SJSA1 (cell line): Measurements from ENCODE around the gene TM4SF1. TPM values are rescaled to one million over a fixed set of nuclear protein-coding genes. Genes with fewer than 3 reads are reported as not detected.

Source experiments
- DNase-seq, 2 experiments: peaks; one replicate each; pipeline ENCODE4 v3.0.0-alpha.2; 2015 to 2020; ENCODE audit warnings: low spot score in 2 of 2, low read depth in 1 of 2
- H3K27ac ChIP-seq: fragments of 250-450 bp; sonication (Bioruptor Pico); 2 replicates; pipeline ENCODE4 v1.5.1; 2020; ENCODE audit warnings: mild to moderate bottlenecking, moderate library complexity
- H3K27me3 ChIP-seq: fragments of 250-450 bp; sonication (Bioruptor Pico); replicated peaks from 2 replicates; pipeline ENCODE4 v1.5.1; 2020; ENCODE audit warnings: mild to moderate bottlenecking, moderate library complexity
- H3K36me3 ChIP-seq: fragments of 250-450 bp; sonication (Bioruptor Pico); 2 replicates; pipeline ENCODE4 v1.5.1; 2020; ENCODE audit warnings: mild to moderate bottlenecking
- H3K4me1 ChIP-seq: fragments of 250-450 bp; sonication (Bioruptor Pico); replicated peaks from 2 replicates; pipeline ENCODE4 v1.6.1; 2021; ENCODE audit warnings: mild to moderate bottlenecking
- H3K4me3 ChIP-seq: fragments of 250-450 bp; sonication (Bioruptor Pico); 2 replicates; pipeline ENCODE4 v1.5.1; 2020; ENCODE audit warnings: mild to moderate bottlenecking
- H3K9me3 ChIP-seq: fragments of 250-450 bp; sonication (Bioruptor Pico); replicated peaks from 2 replicates; pipeline ENCODE4 v1.5.1; 2020; ENCODE audit warnings: mild to moderate bottlenecking
- total RNA-seq: library from RNA; depleted of rRNA; stranded (reverse); fragments of >200 nt; shearing (Covaris generic); gene quantifications from 2 replicates; pipeline ENCODE4 v1.2.3, GENCODE V29; 2014

The TM4SF1 gene
- total RNA-seq, 1 experiment from 2014 or later: 140 TPM

DNA sequence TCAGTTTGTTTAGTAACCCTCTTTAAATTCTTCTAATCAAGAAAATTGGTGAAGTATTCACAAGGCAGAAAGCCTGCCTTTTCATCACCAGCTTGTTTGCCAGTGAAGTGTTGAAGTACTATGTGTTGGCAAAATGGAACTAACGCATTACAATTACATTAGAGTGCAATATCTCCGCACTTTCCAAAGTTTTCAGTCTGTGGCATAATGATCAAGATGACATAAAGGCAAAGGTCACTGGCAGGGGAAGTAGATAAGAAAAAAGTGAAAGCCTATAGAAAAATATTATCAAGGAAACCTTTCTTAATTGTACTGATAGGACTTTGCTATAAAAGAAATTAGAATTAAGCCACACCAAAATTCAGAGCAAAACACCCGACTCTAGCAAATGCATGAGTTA is 25.0 kb upstream of the TM4SF1 start:
- H3K9me3 ChIP-seq: no peaks in the 10 kb centered on the region
- H3K27me3 ChIP-seq: no peaks in the 10 kb centered on the region
- H3K36me3 ChIP-seq: no peaks in the 10 kb centered on the region
- no peak overlapping the region for H3K27ac ChIP-seq
- no peak for DNase-seq
- H3K4me3 ChIP-seq: no peak overlapping the region
- H3K4me1 ChIP-seq: no peaks in the 10 kb centered on the region

- DNase-seq: no peak
These were observed 24.5 kb upstream of the TM4SF1 start for GRCh38 chr3:149401926-149402310.

GRCh38 chr3:149401212-149401925 is 23.9 kb upstream of the TM4SF1 start:
- no peaks in the 10 kb centered on the region for H3K27me3 ChIP-seq
- H3K4me3 ChIP-seq: no peak overlapping the region
- no peaks in the 10 kb centered on the region for H3K4me1 ChIP-seq
- no peak overlapping the region for H3K27ac ChIP-seq
- H3K36me3 ChIP-seq: no peaks in the 10 kb centered on the region
- H3K9me3 ChIP-seq: no peaks in the 10 kb centered on the region
- DNase-seq: peak in 1 of 2 experiments; percentile 4

More at GRCh38 chr3:149401926-149402310, 24.5 kb upstream of the TM4SF1 start:
- no peaks in the 10 kb centered on the region for H3K36me3 ChIP-seq
- no peaks in the 10 kb centered on the region for H3K27me3 ChIP-seq
- H3K4me3 ChIP-seq: no peak overlapping the region
- no peak overlapping the region for H3K27ac ChIP-seq
- no peaks in the 10 kb centered on the region for H3K4me1 ChIP-seq
- H3K9me3 ChIP-seq: no peaks in the 10 kb centered on the region

- Histone ChIP-seq H3K4me3 (no peak overlapping the region), H3K4me1 (peaks cover 4% of the 10 kb centered on the region), H3K27me3 (no peaks in the 10 kb centered on the region), H3K36me3 (no peaks in the 10 kb centered on the region), H3K9me3 (no peaks in the 10 kb centered on the region), H3K27ac (no peak overlapping the region)
- no peak for DNase-seq
These were observed 23.2 kb upstream of the TM4SF1 start for GRCh38 chr3:149400645-149401044.

DNA sequence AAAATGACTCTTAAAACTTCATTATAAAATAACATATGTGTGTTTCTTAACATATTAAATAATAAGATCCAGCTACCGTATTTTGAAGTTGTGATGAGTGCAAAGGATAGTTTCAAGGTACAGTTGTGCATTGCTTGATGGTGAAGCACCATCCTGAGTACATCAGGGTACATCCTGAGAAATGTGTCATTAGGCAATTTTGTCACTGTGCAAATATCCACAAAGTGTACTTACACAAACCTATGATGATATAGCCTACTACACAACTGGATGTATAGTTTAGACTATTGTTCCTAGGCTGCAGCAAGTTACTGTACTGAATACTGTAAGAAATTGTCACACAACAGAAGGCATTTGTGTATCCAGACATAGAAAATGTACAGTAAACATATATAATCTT is 20.8 kb upstream of the TM4SF1 start:
- no peaks in the 10 kb centered on the region for H3K27me3 ChIP-seq
- no peak for DNase-seq
- H3K27ac ChIP-seq: no peak overlapping the region
- H3K4me1 ChIP-seq: peaks cover 8% of the 10 kb centered on the region
- no peaks in the 10 kb centered on the region for H3K9me3 ChIP-seq
- H3K36me3 ChIP-seq: no peaks in the 10 kb centered on the region
- H3K4me3 ChIP-seq: no peak overlapping the region

DNA sequence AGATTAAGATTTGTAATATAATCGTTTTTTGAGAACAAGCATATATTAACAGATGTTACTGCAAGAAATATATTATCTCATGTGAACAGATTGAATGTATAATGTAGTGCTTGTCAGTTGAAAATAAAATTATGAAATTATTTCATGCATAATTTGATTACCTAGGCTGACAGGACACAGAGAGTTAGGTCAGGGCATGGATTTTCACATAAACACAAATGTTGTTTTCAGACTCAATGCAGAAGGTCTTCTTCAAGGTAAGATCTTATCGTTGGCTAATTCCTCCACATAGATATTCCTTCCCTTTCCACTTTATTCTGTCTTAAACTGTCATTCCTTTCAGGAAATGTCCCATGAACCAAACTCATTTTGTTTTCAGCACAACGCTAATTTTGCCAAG is 20.1 kb upstream of the TM4SF1 start:
- Histone ChIP-seq H3K9me3 (no peaks in the 10 kb centered on the region), H3K4me1 (peaks cover 8% of the 10 kb centered on the region), H3K4me3 (no peak overlapping the region), H3K36me3 (no peaks in the 10 kb centered on the region), H3K27me3 (no peaks in the 10 kb centered on the region), H3K27ac (no peak overlapping the region)
- no peak for DNase-seq

DNA sequence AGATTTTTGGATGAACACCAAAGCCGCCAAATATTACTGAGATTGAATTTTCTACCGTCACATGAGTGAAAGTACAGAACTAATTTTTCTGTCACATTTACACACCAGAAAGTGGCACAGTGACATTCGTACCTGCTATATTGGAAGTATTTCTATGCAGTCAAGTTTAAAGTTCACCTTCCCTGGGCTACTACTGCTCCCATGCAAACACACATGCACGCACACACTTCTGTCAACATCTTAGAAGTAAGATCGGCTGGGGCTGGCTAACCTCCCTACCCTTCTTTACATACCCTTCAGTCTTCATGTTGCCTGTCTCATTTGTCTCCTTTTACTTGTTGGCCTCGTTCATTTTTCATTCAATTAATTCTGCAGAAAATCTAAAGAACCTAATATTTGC is 19.0 kb upstream of the TM4SF1 start:
- H3K9me3 ChIP-seq: no peaks in the 10 kb centered on the region
- no peaks in the 10 kb centered on the region for H3K36me3 ChIP-seq
- DNase-seq: no peak
- H3K4me1 ChIP-seq: peaks cover 8% of the 10 kb centered on the region
- H3K4me3 ChIP-seq: no peak overlapping the region
- H3K27me3 ChIP-seq: no peaks in the 10 kb centered on the region
- H3K27ac ChIP-seq: no peak overlapping the region

DNA sequence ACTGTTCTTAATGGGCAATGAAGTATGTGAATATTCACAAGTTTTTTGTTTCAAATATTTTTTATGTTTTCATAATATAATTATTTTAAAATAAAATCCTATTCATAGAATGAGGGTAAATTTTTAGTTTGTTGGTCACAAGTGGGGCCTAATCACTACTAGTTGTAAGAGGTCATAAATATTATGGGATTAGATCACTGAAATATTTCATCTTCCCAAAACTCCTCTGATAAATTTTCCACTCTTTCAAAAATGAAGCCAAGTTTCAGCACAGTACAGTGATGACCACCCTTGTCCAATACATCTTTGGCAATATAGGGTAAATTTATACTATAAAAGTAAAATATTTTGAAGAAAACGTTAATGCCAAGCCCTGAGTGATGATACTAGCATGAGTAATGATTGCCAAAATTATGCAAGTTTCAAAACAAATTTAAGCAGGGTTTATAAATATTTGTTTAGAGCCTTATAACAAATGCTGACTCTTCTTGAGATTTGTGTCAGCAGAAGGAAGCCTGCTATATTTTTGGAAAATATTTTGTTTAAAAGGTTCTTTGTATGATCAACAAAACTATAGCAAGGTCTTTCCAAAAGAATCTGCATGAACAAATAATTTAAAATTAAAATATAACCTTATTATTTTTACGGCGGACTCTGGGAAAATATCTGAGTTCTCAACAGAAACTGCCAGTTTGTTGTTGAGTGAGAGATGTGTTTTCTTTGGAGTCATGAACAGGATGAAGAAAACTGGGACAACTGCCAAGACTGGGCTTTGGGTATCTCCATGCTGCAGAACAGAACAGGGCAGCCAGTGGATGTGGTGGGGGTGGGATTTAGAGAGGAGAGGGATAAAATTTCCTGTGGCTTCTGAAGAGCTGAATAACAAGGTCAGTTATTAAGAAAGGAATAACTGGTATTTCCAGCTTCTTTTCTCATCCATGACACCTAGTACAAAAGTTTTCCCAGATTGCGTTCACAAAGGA is 17.9 kb upstream of the TM4SF1 start:
- H3K36me3 ChIP-seq: no peaks in the 10 kb centered on the region
- H3K27ac ChIP-seq: no peak overlapping the region
- peaks cover 8% of the 10 kb centered on the region for H3K4me1 ChIP-seq
- H3K9me3 ChIP-seq: no peaks in the 10 kb centered on the region
- no peak for DNase-seq
- H3K27me3 ChIP-seq: no peaks in the 10 kb centered on the region
- H3K4me3 ChIP-seq: no peak overlapping the region

- Histone ChIP-seq H3K9me3 (no peaks in the 10 kb centered on the region), H3K4me3 (no peak overlapping the region), H3K4me1 (peaks cover 13% of the 10 kb centered on the region), H3K27me3 (no peaks in the 10 kb centered on the region), H3K36me3 (no peaks in the 10 kb centered on the region), H3K27ac (no peak overlapping the region)
- peak; percentile 36 to 70 for DNase-seq
These were observed 16.1 kb upstream of the TM4SF1 start for GRCh38 chr3:149393345-149394160.

DNA sequence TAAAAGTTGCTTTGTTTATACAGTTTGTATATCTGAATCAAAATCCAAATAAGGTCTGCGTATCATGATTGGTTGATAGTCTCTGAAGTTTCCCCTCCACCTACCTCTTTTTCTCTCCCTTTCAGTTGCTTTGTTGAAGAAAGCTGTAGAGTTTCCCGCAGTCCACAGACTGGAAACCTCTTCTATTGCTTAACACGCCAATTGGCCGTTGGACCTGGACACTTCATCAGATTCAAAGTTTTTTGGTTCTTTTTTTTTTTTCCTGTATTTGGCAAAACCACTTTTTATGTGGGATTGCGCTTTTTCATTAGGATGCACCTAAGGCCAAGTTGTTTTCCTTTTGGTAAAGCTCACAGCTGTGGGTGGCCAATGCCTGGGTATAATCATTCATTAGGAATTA is 14.5 kb upstream of the TM4SF1 start:
- H3K4me3 ChIP-seq: no peak overlapping the region
- H3K36me3 ChIP-seq: no peaks in the 10 kb centered on the region
- H3K9me3 ChIP-seq: no peaks in the 10 kb centered on the region
- H3K4me1 ChIP-seq: peaks cover 28% of the 10 kb centered on the region
- no peak overlapping the region for H3K27ac ChIP-seq
- H3K27me3 ChIP-seq: no peaks in the 10 kb centered on the region
- DNase-seq: no peak

- Histone ChIP-seq H3K27me3 (no peaks in the 10 kb centered on the region), H3K4me3 (no peak overlapping the region), H3K27ac (no peak overlapping the region), H3K36me3 (no peaks in the 10 kb centered on the region), H3K9me3 (no peaks in the 10 kb centered on the region), H3K4me1 (peaks cover 38% of the 10 kb centered on the region)
- DNase-seq: no peak
These were observed 13.3 kb upstream of the TM4SF1 start for GRCh38 chr3:149390772-149391212.

GRCh38 chr3:149390294-149390693 is 12.8 kb upstream of the TM4SF1 start:
- H3K27me3 ChIP-seq: no peaks in the 10 kb centered on the region
- H3K4me1 ChIP-seq: peaks cover 38% of the 10 kb centered on the region
- no peak for DNase-seq
- H3K36me3 ChIP-seq: no peaks in the 10 kb centered on the region
- H3K9me3 ChIP-seq: no peaks in the 10 kb centered on the region
- no peak overlapping the region for H3K4me3 ChIP-seq
- no peak overlapping the region for H3K27ac ChIP-seq

GRCh38 chr3:149388531-149389417 is 11.3 kb upstream of the TM4SF1 start:
- no peak overlapping the region for H3K4me3 ChIP-seq
- DNase-seq: no peak
- H3K27me3 ChIP-seq: no peaks in the 10 kb centered on the region
- no peaks in the 10 kb centered on the region for H3K36me3 ChIP-seq
- H3K4me1 ChIP-seq: peaks cover 43% of the 10 kb centered on the region
- peak overlapping the region; percentile 100 for H3K27ac ChIP-seq
- no peaks in the 10 kb centered on the region for H3K9me3 ChIP-seq
